GM12874 (cell line): ENCODE data around the gene RHOT1.

Experiments
- CTCF ChIP-seq: IDR thresholded peaks from 2 replicates; pipeline ENCODE4 v1.5.1; 2011; ENCODE audit warnings: low read depth, mild to moderate bottlenecking, control low read depth, low read length, moderate library complexity; ENCODE audit not compliant: insufficient read depth

Gene RHOT1

DNA sequence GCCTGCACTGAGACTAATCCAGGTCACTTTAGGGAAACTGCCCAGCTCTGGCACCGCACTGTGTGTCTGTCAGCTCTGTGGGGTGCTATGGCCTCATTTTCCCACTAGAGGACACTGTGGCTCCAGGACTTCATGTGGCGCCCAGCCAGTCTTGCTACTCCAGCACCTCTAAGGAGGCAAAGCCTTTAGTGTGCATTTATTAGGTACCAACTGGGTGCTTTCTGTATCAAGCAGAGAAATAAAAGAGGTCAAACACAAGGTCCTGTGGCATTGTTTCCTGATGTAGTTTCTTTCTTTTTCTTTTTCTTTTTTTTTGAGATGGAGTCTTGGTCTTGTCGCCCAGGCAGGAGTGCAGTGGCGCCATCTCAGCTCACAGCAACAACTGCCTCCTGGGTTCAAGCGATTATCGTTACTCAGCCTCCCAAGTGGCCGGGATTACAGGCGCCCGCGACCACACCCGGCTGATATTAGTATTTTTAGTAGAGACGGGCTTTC is 110.9 kb downstream of the RHOT1 start:
- peak; percentile 99 for TF ChIP-seq CTCF

- no peak for TF ChIP-seq CTCF
Observed at GRCh38 chr17:32256012-32256700, 113.9 kb downstream of the RHOT1 start.

DNA sequence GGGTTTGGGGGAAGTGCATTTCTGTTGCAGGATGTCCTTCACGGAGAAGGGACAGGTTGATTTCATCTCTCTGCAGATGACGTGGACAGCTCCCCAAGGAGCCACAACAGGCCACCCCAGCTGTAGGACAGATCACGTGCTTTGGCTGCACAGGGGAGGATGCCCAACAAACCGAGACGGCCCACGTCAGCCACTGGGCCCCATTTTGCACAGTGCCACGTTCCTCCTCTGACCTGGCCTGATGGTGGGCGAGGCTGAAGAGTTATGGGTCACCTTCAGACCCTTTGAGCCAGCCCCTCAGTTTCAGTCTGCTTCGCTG is 114.4 kb downstream of the RHOT1 start:
- no peak for TF ChIP-seq CTCF

- TF ChIP-seq CTCF: no peak
Observed at GRCh38 chr17:32258383-32259140, 116.3 kb downstream of the RHOT1 start.

DNA sequence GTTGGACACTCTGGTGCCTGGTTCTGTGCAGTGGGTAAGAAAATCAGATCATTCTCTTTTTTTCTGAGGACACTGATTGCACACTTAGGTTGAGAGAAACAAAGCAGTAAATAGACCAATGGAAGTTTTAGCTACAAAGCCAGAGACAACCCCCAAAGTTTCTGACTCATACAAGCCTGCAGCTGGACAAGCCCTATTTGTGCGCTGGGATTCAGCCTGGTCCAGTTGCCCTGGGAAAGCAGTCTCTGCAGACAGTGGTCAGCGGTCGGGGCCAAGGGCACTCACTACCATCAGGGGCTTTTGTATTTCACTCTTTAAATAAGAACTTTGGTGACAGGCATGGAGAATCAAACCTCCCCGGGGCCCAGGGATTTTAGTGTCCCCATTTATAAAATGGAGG is 117.3 kb downstream of the RHOT1 start:
- TF ChIP-seq CTCF: no peak

GRCh38 chr17:32261417-32261736 is 119.1 kb downstream of the RHOT1 start:
- TF ChIP-seq CTCF: no peak

DNA sequence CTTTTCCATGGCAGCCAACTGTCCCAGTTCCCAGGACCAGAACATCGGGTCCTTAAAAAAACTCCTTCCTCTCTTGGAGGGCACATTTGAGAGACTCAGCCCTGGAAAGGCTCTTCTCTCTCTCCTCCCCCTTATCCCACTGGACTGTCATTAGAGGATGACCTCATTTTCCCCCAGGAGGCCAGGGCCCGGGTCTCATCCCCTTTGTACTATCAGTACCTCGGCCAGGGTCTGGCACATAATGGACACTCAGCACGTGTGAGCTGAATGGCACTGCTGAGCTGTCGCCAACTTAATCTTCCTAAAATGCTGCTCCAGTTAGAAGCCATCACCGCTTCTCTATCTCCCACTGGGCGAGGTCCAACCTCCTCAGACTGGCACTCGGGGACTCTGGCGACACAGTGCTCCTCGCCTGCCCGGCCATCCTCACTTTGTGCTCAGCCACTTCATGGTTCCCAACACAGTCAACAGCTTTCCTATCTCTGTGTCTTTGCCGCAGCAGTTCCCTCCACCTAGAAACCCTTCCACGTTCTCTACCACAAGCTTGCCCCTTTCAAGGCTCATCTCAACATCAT is 119.7 kb downstream of the RHOT1 start:
- TF ChIP-seq CTCF: no peak
